ENCODE measurements around the gene PISD.

DNA sequence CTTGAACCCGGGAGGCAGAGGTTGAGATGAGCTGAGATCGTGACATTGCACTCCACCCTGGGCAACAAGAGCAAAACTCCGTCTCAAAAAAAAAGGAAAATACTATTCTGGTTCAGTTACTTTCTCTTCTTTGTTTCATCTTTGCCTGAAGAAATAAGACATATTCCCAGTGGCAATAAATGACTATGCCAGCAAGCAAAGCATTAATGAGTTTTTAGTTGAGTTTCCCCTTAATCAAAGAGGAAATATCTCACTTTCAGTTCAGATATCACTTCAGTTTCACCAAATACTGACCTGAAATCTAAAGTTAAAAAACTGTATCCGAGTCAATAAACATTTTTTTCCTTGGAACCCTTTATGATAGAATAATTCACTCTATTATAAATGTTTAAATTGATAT, 10.4 kb downstream of the PISD start:
- TF ChIP-seq POLR2A (IDR thresholded peaks at IDR 0.05), result no peak
- TF ChIP-seq, protein P1, sequence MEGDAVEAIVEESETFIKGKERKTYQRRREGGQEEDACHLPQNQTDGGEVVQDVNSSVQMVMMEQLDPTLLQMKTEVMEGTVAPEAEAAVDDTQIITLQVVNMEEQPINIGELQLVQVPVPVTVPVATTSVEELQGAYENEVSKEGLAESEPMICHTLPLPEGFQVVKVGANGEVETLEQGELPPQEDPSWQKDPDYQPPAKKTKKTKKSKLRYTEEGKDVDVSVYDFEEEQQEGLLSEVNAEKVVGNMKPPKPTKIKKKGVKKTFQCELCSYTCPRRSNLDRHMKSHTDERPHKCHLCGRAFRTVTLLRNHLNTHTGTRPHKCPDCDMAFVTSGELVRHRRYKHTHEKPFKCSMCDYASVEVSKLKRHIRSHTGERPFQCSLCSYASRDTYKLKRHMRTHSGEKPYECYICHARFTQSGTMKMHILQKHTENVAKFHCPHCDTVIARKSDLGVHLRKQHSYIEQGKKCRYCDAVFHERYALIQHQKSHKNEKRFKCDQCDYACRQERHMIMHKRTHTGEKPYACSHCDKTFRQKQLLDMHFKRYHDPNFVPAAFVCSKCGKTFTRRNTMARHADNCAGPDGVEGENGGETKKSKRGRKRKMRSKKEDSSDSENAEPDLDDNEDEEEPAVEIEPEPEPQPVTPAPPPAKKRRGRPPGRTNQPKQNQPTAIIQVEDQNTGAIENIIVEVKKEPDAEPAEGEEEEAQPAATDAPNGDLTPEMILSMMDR (IDR thresholded peaks at IDR 0.05 in 4 of 5, conservative IDR thresholded peaks at IDR 0.05 in 1 of 5), result no peak
